ENCODE data around the gene MYH13.

MYH13 gene

DNA sequence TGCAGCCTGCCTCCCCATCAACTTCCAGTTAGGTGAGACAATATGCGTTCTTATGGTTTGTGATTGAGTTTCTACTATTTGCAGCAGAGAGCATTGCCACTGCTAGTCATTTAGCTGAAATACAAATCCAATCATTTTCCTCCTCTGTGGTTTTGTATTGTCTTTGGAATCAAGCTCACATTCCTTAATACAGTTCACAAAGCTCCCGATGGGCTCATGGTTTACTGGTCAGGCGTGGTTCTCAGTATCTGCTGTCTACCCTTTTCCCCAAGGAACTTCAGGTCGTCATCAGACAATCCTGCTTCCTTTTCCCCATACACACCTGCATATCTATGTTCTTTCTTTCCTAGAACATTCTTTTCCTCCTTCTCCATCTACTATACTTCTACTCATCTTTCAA is 104.8 kb downstream of the MYH13 start:
- Histone ChIP-seq H3K9me3 (ENCODE audit: insufficient read depth, low read length) (no peaks in the 10 kb centered on the region), H3K4me3 (ENCODE audit: insufficient read length, low read depth) (no peak overlapping the region), H3K27me3 (ENCODE audit: insufficient read depth, insufficient read length) (no peaks in the 10 kb centered on the region), H3K36me3 (ENCODE audit: insufficient read depth, insufficient read length, low read length) (no peaks in the 10 kb centered on the region), H3K4me1 (ENCODE audit: insufficient read depth, insufficient read length) (no peaks in the 10 kb centered on the region), H3K9ac (ENCODE audit: insufficient read length, low read depth) (no peak overlapping the region)
- TF ChIP-seq SUZ12 (IDR thresholded peaks at IDR 0.05; ENCODE audit: extremely low read depth, insufficient read depth, insufficient read length) (no peak), YY1 (IDR thresholded peaks at IDR 0.05; ENCODE audit: insufficient read depth, insufficient read length) (no peak), ZNF274 (IDR thresholded peaks at IDR 0.05; ENCODE audit: low read depth, low read length) (no peak)
- DNase-seq (ENCODE audit: low read depth, low spot score), result no peak

DNA sequence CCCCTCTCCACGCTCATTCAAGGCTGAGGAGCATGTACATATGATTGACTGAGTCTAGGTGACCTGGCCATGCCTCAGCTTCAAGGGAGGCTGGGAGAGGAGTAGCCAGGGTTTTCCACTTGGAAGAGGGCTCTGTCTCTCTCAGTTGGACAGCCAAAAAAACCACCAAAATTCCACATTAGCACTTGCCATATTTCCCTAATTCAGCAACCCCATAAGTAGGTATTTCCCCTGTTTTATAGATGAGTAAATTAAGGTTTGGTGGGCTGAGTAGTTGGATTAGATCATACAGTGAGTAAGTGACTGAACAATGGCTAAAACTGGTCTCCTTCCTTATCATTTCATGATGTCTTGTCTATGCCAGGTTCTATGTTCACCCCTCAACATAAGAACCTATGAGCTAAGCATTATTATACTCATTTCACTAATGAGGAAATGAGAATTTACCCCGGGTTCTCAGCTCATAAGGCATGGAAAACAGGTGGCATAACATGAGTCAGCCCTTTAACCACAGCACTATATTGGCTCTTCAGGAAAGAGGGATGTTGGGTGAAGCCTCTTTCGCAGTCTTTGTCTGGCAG is 106.4 kb downstream of the MYH13 start:
- H3K9me3 ChIP-seq (ENCODE audit: insufficient read depth, low read length), result no peaks in the 10 kb centered on the region
- H3K27me3 ChIP-seq (ENCODE audit: insufficient read depth, insufficient read length), result no peaks in the 10 kb centered on the region
- no peak for TF ChIP-seq SUZ12 (IDR thresholded peaks at IDR 0.05; ENCODE audit: extremely low read depth, insufficient read depth, insufficient read length)
- TF ChIP-seq ZNF274 (IDR thresholded peaks at IDR 0.05; ENCODE audit: low read depth, low read length), result no peak
- no peak for TF ChIP-seq YY1 (IDR thresholded peaks at IDR 0.05; ENCODE audit: insufficient read depth, insufficient read length)
- H3K9ac ChIP-seq (ENCODE audit: insufficient read length, low read depth), result no peak overlapping the region
- no peak for DNase-seq (ENCODE audit: low read depth, low spot score)
- H3K4me3 ChIP-seq (ENCODE audit: insufficient read length, low read depth), result no peak overlapping the region
- H3K4me1 ChIP-seq (ENCODE audit: insufficient read depth, insufficient read length), result no peaks in the 10 kb centered on the region
- no peaks in the 10 kb centered on the region for H3K36me3 ChIP-seq (ENCODE audit: insufficient read depth, insufficient read length, low read length)

DNA sequence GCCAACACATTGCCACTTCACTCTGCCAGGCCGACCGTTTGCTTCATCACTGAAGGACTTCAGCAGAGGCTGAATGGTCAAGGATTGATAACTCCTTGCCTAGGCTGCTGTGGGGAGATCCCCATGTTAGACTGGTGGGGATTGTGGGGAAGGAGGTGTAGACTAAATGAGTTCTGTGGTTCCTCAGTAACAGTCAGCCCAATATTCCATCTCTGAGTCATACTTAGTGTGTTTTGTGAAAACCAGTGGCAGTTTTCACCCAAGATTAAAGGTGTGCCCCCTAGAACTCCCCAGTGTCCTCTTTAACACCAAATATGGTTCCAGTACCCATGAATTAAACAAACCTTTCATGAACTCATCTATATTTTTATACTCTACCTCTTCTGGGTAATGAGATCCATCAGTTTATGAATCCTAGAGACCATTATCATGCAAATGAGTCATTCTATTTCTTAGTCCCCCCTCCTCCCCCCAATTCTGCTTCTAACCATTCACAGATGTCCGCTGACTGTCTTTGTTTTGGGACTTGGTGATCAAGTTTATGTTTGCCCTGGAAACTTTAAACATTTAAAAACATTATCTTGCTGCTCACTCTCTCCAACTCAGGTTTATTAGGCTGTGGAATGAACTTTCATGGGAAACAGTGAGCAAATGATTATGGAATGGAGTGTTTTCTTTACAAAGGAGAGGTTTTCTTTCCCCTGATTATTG is 107.6 kb downstream of the MYH13 start:
- TF ChIP-seq YY1 (IDR thresholded peaks at IDR 0.05; ENCODE audit: insufficient read depth, insufficient read length), result no peak
- TF ChIP-seq SUZ12 (IDR thresholded peaks at IDR 0.05; ENCODE audit: extremely low read depth, insufficient read depth, insufficient read length), result no peak
- TF ChIP-seq ZNF274 (IDR thresholded peaks at IDR 0.05; ENCODE audit: low read depth, low read length), result no peak
- no peaks in the 10 kb centered on the region for H3K36me3 ChIP-seq (ENCODE audit: insufficient read depth, insufficient read length, low read length)
- H3K27me3 ChIP-seq (ENCODE audit: insufficient read depth, insufficient read length), result no peaks in the 10 kb centered on the region
- H3K9ac ChIP-seq (ENCODE audit: insufficient read length, low read depth), result no peak overlapping the region
- no peak for DNase-seq (ENCODE audit: low read depth, low spot score)
- peaks cover 3% of the 10 kb centered on the region for H3K4me1 ChIP-seq (ENCODE audit: insufficient read depth, insufficient read length)
- no peak overlapping the region for H3K4me3 ChIP-seq (ENCODE audit: insufficient read length, low read depth)
- no peaks in the 10 kb centered on the region for H3K9me3 ChIP-seq (ENCODE audit: insufficient read depth, low read length)

DNA sequence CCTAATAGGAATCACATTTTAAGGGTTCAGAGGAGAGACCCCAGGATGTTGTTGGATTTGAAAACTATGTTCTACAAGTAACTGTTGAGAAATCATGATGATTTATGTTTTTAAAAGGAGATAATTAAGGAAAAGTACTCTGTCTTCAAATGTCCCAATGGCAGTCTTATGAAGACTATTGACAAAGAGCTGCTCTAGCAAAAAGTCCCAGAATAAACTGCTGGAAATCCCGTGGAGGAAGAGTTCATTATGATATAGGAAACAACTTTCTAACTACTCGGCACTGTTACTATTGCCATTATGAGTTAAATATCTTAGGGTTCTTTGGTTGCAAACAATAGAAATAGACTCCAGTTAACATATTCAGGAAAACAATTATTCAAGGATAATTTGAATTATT is 108.8 kb downstream of the MYH13 start:
- TF ChIP-seq SUZ12 (IDR thresholded peaks at IDR 0.05; ENCODE audit: extremely low read depth, insufficient read depth, insufficient read length) (no peak), YY1 (IDR thresholded peaks at IDR 0.05; ENCODE audit: insufficient read depth, insufficient read length) (no peak), ZNF274 (IDR thresholded peaks at IDR 0.05; ENCODE audit: low read depth, low read length) (no peak)
- no peak for DNase-seq (ENCODE audit: low read depth, low spot score)
- Histone ChIP-seq H3K36me3 (ENCODE audit: insufficient read depth, insufficient read length, low read length) (no peaks in the 10 kb centered on the region), H3K4me3 (ENCODE audit: insufficient read length, low read depth) (no peak overlapping the region), H3K9me3 (ENCODE audit: insufficient read depth, low read length) (no peaks in the 10 kb centered on the region), H3K27me3 (ENCODE audit: insufficient read depth, insufficient read length) (no peaks in the 10 kb centered on the region), H3K9ac (ENCODE audit: insufficient read length, low read depth) (no peak overlapping the region), H3K4me1 (ENCODE audit: insufficient read depth, insufficient read length) (peaks cover 3% of the 10 kb centered on the region)

DNA sequence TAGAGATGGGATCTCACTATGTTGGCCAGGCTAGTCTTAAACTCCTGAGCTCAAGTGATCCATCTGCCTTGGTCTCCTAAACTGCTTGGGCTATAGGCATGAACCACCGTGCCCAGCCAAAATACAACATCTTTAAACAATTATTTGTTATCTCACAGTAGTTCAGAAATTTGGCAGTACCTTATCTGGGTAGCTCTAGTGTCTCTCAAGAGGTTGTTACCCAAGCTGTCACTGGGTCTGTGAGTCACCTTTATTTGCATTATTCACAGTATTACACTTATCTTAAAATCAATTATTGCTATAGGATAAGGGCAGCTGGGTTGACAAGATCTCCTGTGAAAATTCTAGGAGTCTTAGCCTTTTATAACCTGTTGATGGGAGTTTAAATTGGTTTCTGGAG is 110.4 kb downstream of the MYH13 start:
- peaks cover 3% of the 10 kb centered on the region for H3K4me1 ChIP-seq (ENCODE audit: insufficient read depth, insufficient read length)
- H3K36me3 ChIP-seq (ENCODE audit: insufficient read depth, insufficient read length, low read length), result no peaks in the 10 kb centered on the region
- H3K9ac ChIP-seq (ENCODE audit: insufficient read length, low read depth), result no peak overlapping the region
- no peaks in the 10 kb centered on the region for H3K27me3 ChIP-seq (ENCODE audit: insufficient read depth, insufficient read length)
- DNase-seq (ENCODE audit: low read depth, low spot score), result no peak
- no peaks in the 10 kb centered on the region for H3K9me3 ChIP-seq (ENCODE audit: insufficient read depth, low read length)
- no peak overlapping the region for H3K4me3 ChIP-seq (ENCODE audit: insufficient read length, low read depth)
- TF ChIP-seq SUZ12 (IDR thresholded peaks at IDR 0.05; ENCODE audit: extremely low read depth, insufficient read depth, insufficient read length) (no peak), ZNF274 (IDR thresholded peaks at IDR 0.05; ENCODE audit: low read depth, low read length) (no peak), YY1 (IDR thresholded peaks at IDR 0.05; ENCODE audit: insufficient read depth, insufficient read length) (no peak)

DNA sequence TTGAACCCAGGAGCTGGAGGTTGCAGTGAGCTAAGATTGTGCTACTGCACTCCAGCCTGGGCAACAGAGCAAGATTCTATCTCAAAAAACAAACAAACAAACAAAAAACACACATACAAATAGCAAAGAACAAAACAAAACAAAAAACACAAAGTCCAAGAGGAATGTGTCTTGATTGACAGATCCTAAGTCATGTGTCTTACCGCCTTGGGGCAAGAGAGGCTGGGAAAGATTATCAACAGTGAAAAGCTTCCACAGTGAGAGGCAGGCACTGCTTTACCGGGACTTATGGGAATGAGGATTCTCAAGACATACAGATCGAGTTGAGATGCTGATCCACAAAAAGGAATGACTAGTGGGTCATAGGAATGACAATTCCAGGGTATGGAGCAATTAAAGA is 111.7 kb downstream of the MYH13 start:
- H3K27me3 ChIP-seq (ENCODE audit: insufficient read depth, insufficient read length), result no peaks in the 10 kb centered on the region
- H3K36me3 ChIP-seq (ENCODE audit: insufficient read depth, insufficient read length, low read length), result no peaks in the 10 kb centered on the region
- no peak for DNase-seq (ENCODE audit: low read depth, low spot score)
- no peak overlapping the region for H3K9ac ChIP-seq (ENCODE audit: insufficient read length, low read depth)
- no peak for TF ChIP-seq ZNF274 (IDR thresholded peaks at IDR 0.05; ENCODE audit: low read depth, low read length)
- no peak for TF ChIP-seq SUZ12 (IDR thresholded peaks at IDR 0.05; ENCODE audit: extremely low read depth, insufficient read depth, insufficient read length)
- TF ChIP-seq YY1 (IDR thresholded peaks at IDR 0.05; ENCODE audit: insufficient read depth, insufficient read length), result no peak
- H3K9me3 ChIP-seq (ENCODE audit: insufficient read depth, low read length), result no peaks in the 10 kb centered on the region
- H3K4me3 ChIP-seq (ENCODE audit: insufficient read length, low read depth), result no peak overlapping the region
- peaks cover 3% of the 10 kb centered on the region for H3K4me1 ChIP-seq (ENCODE audit: insufficient read depth, insufficient read length)

DNA sequence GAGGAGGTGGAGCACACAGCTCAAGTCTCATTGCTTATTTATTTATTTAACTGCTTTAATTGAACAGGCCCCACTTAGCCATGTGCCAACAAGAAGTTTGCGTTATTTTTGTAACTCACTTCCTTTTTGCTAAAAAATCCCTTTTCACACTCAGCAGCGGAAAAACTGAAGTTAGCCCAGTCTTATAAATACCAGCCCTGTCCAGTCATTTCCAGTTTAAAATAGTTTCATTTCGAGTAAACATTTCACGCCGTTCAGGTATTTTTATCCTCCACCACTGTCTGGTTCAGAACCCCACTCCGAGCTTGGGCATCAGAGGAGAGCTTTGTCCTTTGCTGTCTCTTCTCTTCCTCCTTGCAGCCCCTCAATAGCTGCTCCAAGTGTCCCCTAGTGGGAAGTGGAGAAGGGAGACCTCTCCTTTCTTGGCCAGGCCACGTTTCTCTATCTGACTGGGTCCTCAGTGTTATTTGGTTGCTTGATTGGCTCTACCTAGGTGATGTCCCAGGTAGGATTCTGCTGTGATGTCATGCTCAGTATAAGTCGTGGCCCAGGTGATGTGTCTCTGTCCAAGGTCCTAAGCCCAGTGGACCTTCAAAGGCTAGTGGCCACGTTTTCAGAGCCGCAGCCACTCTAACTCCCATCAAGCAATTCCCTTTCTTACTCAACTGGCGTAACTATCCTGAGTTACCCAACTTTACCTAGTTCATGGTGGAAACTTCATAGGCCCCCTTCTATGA is 121.4 kb downstream of the MYH13 start:
- H3K4me1 ChIP-seq (ENCODE audit: insufficient read depth, insufficient read length), result no peaks in the 10 kb centered on the region
- no peak overlapping the region for H3K9ac ChIP-seq (ENCODE audit: insufficient read length, low read depth)
- no peaks in the 10 kb centered on the region for H3K36me3 ChIP-seq (ENCODE audit: insufficient read depth, insufficient read length, low read length)
- H3K4me3 ChIP-seq (ENCODE audit: insufficient read length, low read depth), result no peak overlapping the region
- TF ChIP-seq ZNF274 (IDR thresholded peaks at IDR 0.05; ENCODE audit: low read depth, low read length) (no peak), SUZ12 (IDR thresholded peaks at IDR 0.05; ENCODE audit: extremely low read depth, insufficient read depth, insufficient read length) (no peak), YY1 (IDR thresholded peaks at IDR 0.05; ENCODE audit: insufficient read depth, insufficient read length) (no peak)
- no peaks in the 10 kb centered on the region for H3K9me3 ChIP-seq (ENCODE audit: insufficient read depth, low read length)
- no peaks in the 10 kb centered on the region for H3K27me3 ChIP-seq (ENCODE audit: insufficient read depth, insufficient read length)
- DNase-seq (ENCODE audit: low read depth, low spot score), result no peak
